GM23248 (cell line): Measurements from ENCODE around the gene STYX. TPM values are rescaled to one million over a fixed set of nuclear protein-coding genes. Genes with fewer than 3 reads are reported as not detected.

Source experiments
- DNase-seq: peaks from one replicate; pipeline ENCODE4 v3.0.0-alpha.2; 2015
- H2AFZ ChIP-seq: fragments of 200-600 bp; sonication (generic); 2 replicates; pipeline ENCODE4 v1.6.1; 2016; ENCODE audit warnings: antibody characterized with exemption
- H3F3A ChIP-seq: fragments of 200-600 bp; sonication (generic); 2 replicates; pipeline ENCODE4 v1.6.1; 2016; ENCODE audit warnings: mild to moderate bottlenecking, antibody characterized with exemption, mixed run types; ENCODE audit not compliant: insufficient read depth
- H3K27ac ChIP-seq: fragments of 200-600 bp; sonication (generic); 2 replicates; pipeline ENCODE4 v1.5.1; 2016; ENCODE audit warnings: mild to moderate bottlenecking
- H3K27me3 ChIP-seq: fragments of 200-600 bp; sonication (generic); replicated peaks from 2 replicates; pipeline ENCODE4 v1.6.1; 2016; ENCODE audit warnings: mild to moderate bottlenecking; ENCODE audit not compliant: insufficient read depth
- H3K36me3 ChIP-seq: fragments of 200-600 bp; sonication (generic); 2 replicates; pipeline ENCODE4 v1.6.1; 2016; ENCODE audit warnings: low read depth, mild to moderate bottlenecking
- H3K4me1 ChIP-seq: fragments of 200-600 bp; sonication (generic); 2 replicates; pipeline ENCODE4 v1.6.1; 2016; ENCODE audit warnings: mild to moderate bottlenecking; ENCODE audit not compliant: insufficient read depth
- H3K4me2 ChIP-seq: fragments of 200-600 bp; sonication (generic); one replicate; pipeline ENCODE4 v1.6.1; 2016; ENCODE audit warnings: mild to moderate bottlenecking; ENCODE audit not compliant: unreplicated experiment
- H3K4me3 ChIP-seq: fragments of 200-600 bp; sonication (generic); 2 replicates; pipeline ENCODE4 v1.5.1; 2016; ENCODE audit warnings: mild to moderate bottlenecking
- H3K79me2 ChIP-seq: fragments of 200-600 bp; sonication (generic); 2 replicates; pipeline ENCODE4 v1.6.1; 2016; ENCODE audit warnings: mild to moderate bottlenecking; ENCODE audit not compliant: insufficient read depth
- H3K9ac ChIP-seq: fragments of 200-600 bp; sonication (generic); 2 replicates; pipeline ENCODE4 v1.6.1; 2016; ENCODE audit warnings: mild to moderate bottlenecking
- H3K9me2 ChIP-seq: fragments of 200-600 bp; sonication (generic); 2 replicates; pipeline ENCODE4 v1.6.1; 2016; ENCODE audit warnings: mixed run types, mild to moderate bottlenecking, moderate library complexity; ENCODE audit not compliant: insufficient read depth
- H3K9me3 ChIP-seq: fragments of 200-600 bp; sonication (generic); one replicate; pipeline ENCODE4 v1.6.1; 2017; ENCODE audit warnings: low read depth
- H4K20me1 ChIP-seq: fragments of 200-600 bp; sonication (generic); 2 replicates; pipeline ENCODE4 v1.6.0; 2016; ENCODE audit not compliant: insufficient read depth
- EZH2 ChIP-seq: fragments of 200-600 bp; sonication (generic); IDR thresholded peaks from 2 replicates; pipeline ENCODE4 v1.6.1; 2018; ENCODE audit warnings: antibody characterized with exemption, mild to moderate bottlenecking; ENCODE audit not compliant: insufficient read depth, poor library complexity, severe bottlenecking
- EZH2phosphoT487 ChIP-seq: fragments of 200-600 bp; sonication (generic); IDR thresholded peaks from 2 replicates; pipeline ENCODE4 v1.6.1; 2018; ENCODE audit warnings: antibody characterized with exemption, moderate library complexity, mild to moderate bottlenecking, low read depth; ENCODE audit not compliant: insufficient read depth
- WGBS, 2 experiments: methylation state at CpG; one replicate each; pipeline ENCODE4 v1.1.6; 2015 to 2017; ENCODE audit warnings: low lambda C conversion rate in 2 of 2, low coverage in 1 of 2; ENCODE audit errors: missing lambda C conversion rate in 2 of 2; 5-methylcytosine and 5-hydroxymethylcytosine counted together
- in situ Hi-C: fragments of 300-500 bp; cut with MboI; formaldehyde crosslinking; loops from 2 replicates; pipeline ENCODE4 v1.15.0; 2020
- polyA plus RNA-seq: library from polyadenylated mRNA; unstranded; fragments of >200 nt; fragmentation: Nextera tagmentation; extraction: Ambion mirVana; gene quantifications from 2 replicates; pipeline ENCODE4 v1.2.1, GENCODE V29; 2016
- total RNA-seq: library from RNA; depleted of rRNA; stranded (reverse); fragments of >200 nt; shearing (Covaris generic); gene quantifications from 2 replicates; pipeline ENCODE4 v1.2.3, GENCODE V29; 2014; rRNA removed

Gene STYX
- 19.3 and 20.1 TPM in 2 replicates for total RNA-seq
- polyA plus RNA-seq = 21.7 and 23.0 TPM in 2 replicates

GRCh38 chr14:52729925-52730708 lies at the start of gene STYX:
Gene STYX (plus strand): TSS chr14:52730166. CDS start chr14:52730475, 309 bp downstream.
- Histone ChIP-seq H3K36me3 (peaks cover 31% of the 10 kb centered on the region), H3K4me1 (no peaks in the 10 kb centered on the region), H3K9ac (peak within 1 kb of the TSS; percentile 96), H3K9me3 (no peaks in the 10 kb centered on the region), H3K4me3 (peak within 1 kb of the TSS; percentile 88), H3K9me2 (no peaks in the 10 kb centered on the region), H4K20me1 (no peaks in the 10 kb centered on the region), H2AFZ (peak within 1 kb of the TSS; percentile 90), H3K27ac (peak within 1 kb of the TSS; percentile 76), H3K27me3 (no peaks in the 10 kb centered on the region), H3K79me2 (peaks cover 57% of the 10 kb centered on the region), H3F3A (peaks cover 29% of the 10 kb centered on the region), H3K4me2 (peak within 1 kb of the TSS; percentile 98)
- DNase-seq = peak; percentile 99
- WGBS, 2 experiments = 0 to 1% methylated on average over 29 to 65 of the region's 72 CpGs
- in situ Hi-C loops = no loop called here
- TF ChIP-seq EZH2phosphoT487 (no peak), EZH2 (no peak)

GRCh38 chr14:52683985-52684520 lies 45.9 kb upstream of the STYX start:
- no peak overlapping the region for H3K4me3 ChIP-seq
- H3K9me2 ChIP-seq = no peaks in the 10 kb centered on the region
- H3K79me2 ChIP-seq = peaks cover 87% of the 10 kb centered on the region
- H3K27me3 ChIP-seq = no peaks in the 10 kb centered on the region
- H3K36me3 ChIP-seq = 0 out of 2 replicates have a peak, but pooled peaks cover 6% of the 10 kb centered on the region
- WGBS, 2 experiments = 100% methylated on average over 2 of the region's 2 CpGs
- no peak for DNase-seq
- H3K4me1 ChIP-seq = no peaks in the 10 kb centered on the region
- no peaks in the 10 kb centered on the region for H3F3A ChIP-seq
- in situ Hi-C loops = no loop called here
- H3K27ac ChIP-seq = no peak overlapping the region
- H4K20me1 ChIP-seq = peaks cover 14% of the 10 kb centered on the region; the same call in 1 of the 2 replicates
- no peak overlapping the region for H3K4me2 ChIP-seq
- H2AFZ ChIP-seq = no peak overlapping the region
- H3K9ac ChIP-seq = no peak overlapping the region
- no peaks in the 10 kb centered on the region for H3K9me3 ChIP-seq
- TF ChIP-seq EZH2 (no peak), EZH2phosphoT487 (no peak)

GRCh38 chr14:52686176-52686575 lies 43.8 kb upstream of the STYX start:
- no peaks in the 10 kb centered on the region for H3K36me3 ChIP-seq
- H3F3A ChIP-seq = no peaks in the 10 kb centered on the region
- peaks cover 100% of the 10 kb centered on the region for H3K79me2 ChIP-seq
- H3K27ac ChIP-seq = no peak overlapping the region
- DNase-seq = no peak
- H3K4me3 ChIP-seq = no peak overlapping the region
- H2AFZ ChIP-seq = no peak overlapping the region
- no peaks in the 10 kb centered on the region for H3K9me2 ChIP-seq
- H3K27me3 ChIP-seq = no peaks in the 10 kb centered on the region
- H3K4me2 ChIP-seq = no peak overlapping the region
- H4K20me1 ChIP-seq = peaks cover 14% of the 10 kb centered on the region; the same call in 1 of the 2 replicates
- 92 to 100% methylated on average over 1 of the region's 1 CpG for WGBS, 2 experiments
- H3K9me3 ChIP-seq = no peaks in the 10 kb centered on the region
- H3K4me1 ChIP-seq = no peaks in the 10 kb centered on the region
- no peak overlapping the region for H3K9ac ChIP-seq
- no peak for TF ChIP-seq EZH2
- no peak for TF ChIP-seq EZH2phosphoT487
- in situ Hi-C loops = no loop called here

GRCh38 chr14:52690983-52691760 lies 38.8 kb upstream of the STYX start:
- Histone ChIP-seq H3F3A (peaks cover 18% of the 10 kb centered on the region; the same call in 1 of the 2 replicates), H3K27me3 (no peaks in the 10 kb centered on the region), H3K4me1 (peaks cover 25% of the 10 kb centered on the region), H3K9me3 (no peaks in the 10 kb centered on the region), H3K9ac (no peak overlapping the region), H3K4me3 (no peak overlapping the region), H3K36me3 (no peaks in the 10 kb centered on the region), H3K4me2 (peak overlapping the region; percentile 43), H3K27ac (no peak overlapping the region), H3K9me2 (no peaks in the 10 kb centered on the region), H4K20me1 (peaks cover 6% of the 10 kb centered on the region; the same call in 1 of the 2 replicates), H3K79me2 (peaks cover 91% of the 10 kb centered on the region), H2AFZ (no peak overlapping the region)
- TF ChIP-seq EZH2phosphoT487 = no peak
- TF ChIP-seq EZH2 = no peak
- in situ Hi-C loops = no loop called here
- DNase-seq = no peak
- WGBS, 2 experiments = 92 to 93% methylated on average over 7 of the region's 7 CpGs
